Central memory CD4-positive, alpha-beta T cell (primary cell): Measurements from ENCODE around the gene SGMS2.

Experiments used
- DNase-seq: peaks from one replicate; pipeline ENCODE4 v3.0.0; 2022

Gene SGMS2

GRCh38 chr4:107831140-107831539 is 6.4 kb downstream of the SGMS2 start:
- no peak for DNase-seq

- DNase-seq, result no peak
Observed at GRCh38 chr4:107832275-107832807, 7.6 kb downstream of the SGMS2 start.

- no peak for DNase-seq
Observed at GRCh38 chr4:107834241-107834794, 9.6 kb downstream of the SGMS2 start.

GRCh38 chr4:107835406-107835805 is 10.7 kb downstream of the SGMS2 start:
- DNase-seq, result no peak

GRCh38 chr4:107837317-107837716 is 12.6 kb downstream of the SGMS2 start:
- DNase-seq, result no peak

- DNase-seq, result no peak
Observed at GRCh38 chr4:107837776-107838618, 13.3 kb downstream of the SGMS2 start.

- DNase-seq, result no peak
Observed at GRCh38 chr4:107838861-107839565, 14.3 kb downstream of the SGMS2 start.

GRCh38 chr4:107843391-107843790 is 18.7 kb downstream of the SGMS2 start:
- DNase-seq, result no peak

- DNase-seq, result no peak
Observed at GRCh38 chr4:107845681-107846080, 20.9 kb downstream of the SGMS2 start.

- no peak for DNase-seq
Observed at GRCh38 chr4:107850438-107850837, 25.7 kb downstream of the SGMS2 start.

GRCh38 chr4:107853444-107854355 is 29.0 kb downstream of the SGMS2 start:
- DNase-seq, result no peak

GRCh38 chr4:107854356-107855022 is 29.8 kb downstream of the SGMS2 start:
- DNase-seq, result no peak

- DNase-seq, result no peak
Observed at GRCh38 chr4:107855723-107856122, 31.0 kb downstream of the SGMS2 start.

- no peak for DNase-seq
Observed at GRCh38 chr4:107856901-107857300, 32.2 kb downstream of the SGMS2 start.

- DNase-seq, result no peak
Observed at GRCh38 chr4:107857741-107858140, 33.0 kb downstream of the SGMS2 start.

- DNase-seq, result no peak
Observed at GRCh38 chr4:107858158-107858742, 33.5 kb downstream of the SGMS2 start.

- no peak for DNase-seq
Observed at GRCh38 chr4:107862658-107863057, 37.9 kb downstream of the SGMS2 start.

- no peak for DNase-seq
Observed at GRCh38 chr4:107863416-107863815, 38.7 kb downstream of the SGMS2 start.

- DNase-seq, result no peak
Observed at GRCh38 chr4:107863850-107864371, 39.2 kb downstream of the SGMS2 start.

- DNase-seq, result no peak
Observed at GRCh38 chr4:107866726-107867125, 42.0 kb downstream of the SGMS2 start.

- DNase-seq, result no peak
Observed at GRCh38 chr4:107870236-107870635, 45.5 kb downstream of the SGMS2 start.
